Measurements from ENCODE around the gene FRMPD3. TPM values are rescaled to one million over a fixed set of nuclear protein-coding genes. Genes with fewer than 3 reads are reported as not detected.

FRMPD3 gene
- total RNA-seq, 2 experiments from 2014 or later = 0.05 TPM; not detected in 1

GRCh38 chrX:107484002-107484726 is 34.7 kb downstream of the FRMPD3 start:
- Mint-ChIP-seq H3K9me3 (ENCODE audit: insufficient read depth) (no peaks in the 10 kb centered on the region), H3K4me1 (ENCODE audit: low read depth) (no peaks in the 10 kb centered on the region), H3K4me3 (no peak overlapping the region), H3K27ac (no peak overlapping the region), H3K36me3 (ENCODE audit: low read depth) (no peaks in the 10 kb centered on the region), H3K27me3 (ENCODE audit: low read depth) (peaks cover 4% of the 10 kb centered on the region)
- ATAC-seq = no peak
- DNase-seq = no peak
- POLR2A ChIA-PET = no interaction called here
- CTCF ChIA-PET = no interaction called here

GRCh38 chrX:107485013-107485412 is 35.6 kb downstream of the FRMPD3 start:
- Mint-ChIP-seq H3K4me1 (ENCODE audit: low read depth) (no peaks in the 10 kb centered on the region), H3K27me3 (ENCODE audit: low read depth) (peaks cover 2% of the 10 kb centered on the region), H3K4me3 (no peak overlapping the region), H3K27ac (no peak overlapping the region), H3K36me3 (ENCODE audit: low read depth) (no peaks in the 10 kb centered on the region), H3K9me3 (ENCODE audit: insufficient read depth) (no peaks in the 10 kb centered on the region)
- DNase-seq (no peak), ATAC-seq (no peak)
- ChIA-PET CTCF (interaction anchor here (0.8 kb wide), 1 partner anchor 38 kb away, joined by 3 read pairs; no protein-coding TSS in a partner anchor), POLR2A (no interaction called here)

GRCh38 chrX:107493141-107493540 is 43.7 kb downstream of the FRMPD3 start:
- ChIA-PET CTCF (no interaction called here), POLR2A (no interaction called here)
- Mint-ChIP-seq H3K4me1 (ENCODE audit: low read depth) (no peaks in the 10 kb centered on the region), H3K4me3 (no peak overlapping the region), H3K9me3 (ENCODE audit: insufficient read depth) (no peaks in the 10 kb centered on the region), H3K27ac (no peak overlapping the region), H3K36me3 (ENCODE audit: low read depth) (no peaks in the 10 kb centered on the region), H3K27me3 (ENCODE audit: low read depth) (no peaks in the 10 kb centered on the region)
- ATAC-seq (no peak), DNase-seq (no peak)

- CTCF ChIA-PET = no interaction called here
- Mint-ChIP-seq H3K9me3 (ENCODE audit: insufficient read depth) (no peaks in the 10 kb centered on the region), H3K27me3 (ENCODE audit: low read depth) (no peaks in the 10 kb centered on the region)
These were observed 47.3 kb downstream of the FRMPD3 start for GRCh38 chrX:107496786-107497185.

More at GRCh38 chrX:107496786-107497185, 47.3 kb downstream of the FRMPD3 start:
- no peaks in the 10 kb centered on the region for H3K4me1 Mint-ChIP-seq (ENCODE audit: low read depth)
- no peak overlapping the region for H3K27ac Mint-ChIP-seq
- no peaks in the 10 kb centered on the region for H3K36me3 Mint-ChIP-seq (ENCODE audit: low read depth)
- no peak for ATAC-seq
- no peak for DNase-seq
- POLR2A ChIA-PET = no interaction called here
- no peak overlapping the region for H3K4me3 Mint-ChIP-seq

Other genes starting within 250 kb of the FRMPD3 start
- 1 to 10 TPM; 1.2 to 1.5 TPM for gene NUP62CL, start 243.2 kb upstream of the FRMPD3 start, total RNA-seq
- not detected for gene DNAAF6, start 243.0 kb upstream of the FRMPD3 start, total RNA-seq
- gene PRPS1, start 178.9 kb downstream of the FRMPD3 start, total RNA-seq = 10 to 100 TPM; 69.8 to 71.3 TPM

Data from activated CD8-positive, alpha-beta T cell treated with anti-CD3 and anti-CD28 coated beads, Interleukin-2, amount 10 ng/mL, durations not matched to agents 7 days and 5 days (primary cell).